ENCODE data around the gene UFC1. TPM values are rescaled to one million over a fixed set of nuclear protein-coding genes. Genes with fewer than 3 reads are reported as not detected.
"Not testable (repeated sequence)": the region's sequence is repeated elsewhere in the genome, so short reads cannot be mapped to it uniquely, and the experiment has no call there.

Gene UFC1
- total RNA-seq (2014; rRNA removed; shearing (Covaris generic)), result 124 and 143 TPM in 2 replicates
- 57.8 and 61.0 TPM in 2 replicates for polyA plus RNA-seq (2014; cell fraction: nucleus; rRNA removed)

GRCh38 chr1:161153682-161154337 lies at the start of gene UFC1:
Gene UFC1 (plus strand): TSS chr1:161153978. CDS start chr1:161153998, 20 bp downstream.
- DNase-seq (ENCODE audit: extremely low read depth, low read depth), result peak; percentile 91

GRCh38 chr1:161106431-161106830 lies 47.3 kb upstream of the UFC1 start:
- no peak for DNase-seq (ENCODE audit: extremely low read depth, low read depth)

- DNase-seq (ENCODE audit: extremely low read depth, low read depth), result no peak
Measured at GRCh38 chr1:161111117-161111516, 42.7 kb upstream of the UFC1 start.

- DNase-seq (ENCODE audit: extremely low read depth, low read depth), result no peak
Measured at GRCh38 chr1:161111527-161111926, 42.3 kb upstream of the UFC1 start.

GRCh38 chr1:161113915-161114314 lies 39.9 kb upstream of the UFC1 start:
- no peak for DNase-seq (ENCODE audit: extremely low read depth, low read depth)

GRCh38 chr1:161114556-161114955 lies 39.2 kb upstream of the UFC1 start:
- DNase-seq (ENCODE audit: extremely low read depth, low read depth), result no peak

- DNase-seq (ENCODE audit: extremely low read depth, low read depth), result peak; percentile 97
Measured at GRCh38 chr1:161115132-161115711, 38.6 kb upstream of the UFC1 start.

- not testable (repeated sequence) for DNase-seq (ENCODE audit: extremely low read depth, low read depth)
Measured at GRCh38 chr1:161115961-161116360, 37.8 kb upstream of the UFC1 start.

- peak; percentile 83 for DNase-seq (ENCODE audit: extremely low read depth, low read depth)
Measured at GRCh38 chr1:161117759-161118581, 35.8 kb upstream of the UFC1 start, which contains the start of the genes NIT1 and PFDN2. Gene NIT1 (plus strand): TSS chr1:161118105. CDS start chr1:161118177, 72 bp downstream. Gene PFDN2 (minus strand): TSS chr1:161118037. CDS start chr1:161118026, 11 bp downstream.

GRCh38 chr1:161119092-161119903 lies 34.5 kb upstream of the UFC1 start:
- DNase-seq (ENCODE audit: extremely low read depth, low read depth), result peak; percentile 78

- no peak for DNase-seq (ENCODE audit: extremely low read depth, low read depth)
Measured at GRCh38 chr1:161121042-161121650, 32.6 kb upstream of the UFC1 start.

- no peak for DNase-seq (ENCODE audit: extremely low read depth, low read depth)
Measured at GRCh38 chr1:161121834-161122233, 31.9 kb upstream of the UFC1 start.

GRCh38 chr1:161122967-161123366 lies 30.8 kb upstream of the UFC1 start:
- no peak for DNase-seq (ENCODE audit: extremely low read depth, low read depth)

GRCh38 chr1:161127649-161128048 lies 26.1 kb upstream of the UFC1 start:
- no peak for DNase-seq (ENCODE audit: extremely low read depth, low read depth)

GRCh38 chr1:161128591-161129420 lies 25.0 kb upstream of the UFC1 start:
- no peak for DNase-seq (ENCODE audit: extremely low read depth, low read depth)

GRCh38 chr1:161130266-161130665 lies 23.5 kb upstream of the UFC1 start:
- DNase-seq (ENCODE audit: extremely low read depth, low read depth), result no peak

- DNase-seq (ENCODE audit: extremely low read depth, low read depth), result no peak
Measured at GRCh38 chr1:161131523-161132409, 22.0 kb upstream of the UFC1 start.

All from NCI-H460 (cell line).